Epidermal melanocyte (primary cell): ENCODE measurements around the gene SLC7A5.
"Not testable (repeated sequence)": the region's sequence is repeated elsewhere in the genome, so short reads cannot be mapped to it uniquely, and the experiment has no call there.

Source experiments
- DNase-seq: peaks from one replicate; pipeline ENCODE4 v3.0.0; 2011; ENCODE audit warnings: low spot score; ENCODE audit not compliant: insufficient read length

Gene SLC7A5

DNA sequence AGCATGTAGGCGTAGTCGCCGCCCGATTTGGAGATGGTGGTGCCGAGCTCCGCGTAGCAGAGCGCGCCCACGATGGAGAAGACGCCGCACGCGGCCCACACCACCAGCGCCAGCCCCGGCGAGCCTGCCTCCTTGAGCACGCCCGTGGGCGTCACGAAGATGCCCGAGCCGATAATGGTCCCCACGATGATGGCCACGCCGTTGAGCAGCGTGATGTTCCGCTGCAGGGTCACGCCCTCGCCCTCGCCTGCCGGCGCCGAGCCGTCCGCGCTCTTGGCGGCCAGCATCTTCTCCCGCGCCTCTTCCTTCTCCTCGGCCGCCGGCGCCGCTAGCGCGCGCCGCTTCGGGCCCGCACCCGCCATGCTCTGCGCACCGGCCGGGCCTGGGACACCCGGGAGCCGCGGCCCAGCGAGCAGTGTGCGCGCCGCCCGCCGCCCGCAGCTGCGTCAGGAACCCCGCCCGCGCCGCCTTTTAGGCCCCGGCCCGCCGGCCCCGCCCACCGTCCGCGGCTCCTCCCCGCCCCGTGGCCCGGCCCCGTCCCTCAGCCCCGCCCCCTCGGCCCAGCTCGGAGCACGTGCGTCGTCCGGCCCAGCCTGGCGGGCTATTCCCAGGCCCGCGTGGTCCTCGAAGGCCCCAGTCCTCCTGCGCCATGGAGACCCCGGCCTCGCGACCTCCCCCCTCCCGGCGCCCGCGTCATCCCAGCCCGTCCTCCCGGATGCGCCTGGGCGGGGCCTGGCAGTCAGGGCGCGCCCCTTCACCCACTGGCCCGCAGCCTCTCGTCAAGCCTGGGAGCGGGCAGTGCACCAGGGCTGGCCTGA, at the start of gene SLC7A5:
SLC7A5 (minus strand) TSS at position 447 of the 818 bp plus-strand sequence; CDS start at position 362, 85 bp downstream.
- not testable (repeated sequence) for DNase-seq

DNA sequence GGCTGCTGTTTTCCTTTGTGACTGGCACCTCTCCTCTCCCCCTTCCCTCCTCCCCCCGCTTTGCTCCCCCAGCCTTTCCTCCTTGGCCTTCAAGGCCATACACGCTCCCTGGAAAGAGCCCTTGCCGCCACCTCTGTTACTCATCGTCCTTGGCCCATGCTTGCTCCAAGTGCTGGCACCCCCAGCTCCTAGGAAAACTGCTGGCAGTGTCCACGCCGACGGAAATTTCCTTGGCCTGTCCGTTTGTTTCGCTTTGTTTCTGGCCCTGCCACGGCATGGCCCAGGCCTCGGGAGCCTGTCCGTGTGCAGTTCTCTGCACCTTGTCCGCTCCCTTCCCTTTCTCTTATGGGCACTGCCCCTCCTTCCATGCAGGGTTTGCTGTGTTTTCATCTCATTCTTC, 49.0 kb upstream of the SLC7A5 start:
- DNase-seq: no peak

DNA sequence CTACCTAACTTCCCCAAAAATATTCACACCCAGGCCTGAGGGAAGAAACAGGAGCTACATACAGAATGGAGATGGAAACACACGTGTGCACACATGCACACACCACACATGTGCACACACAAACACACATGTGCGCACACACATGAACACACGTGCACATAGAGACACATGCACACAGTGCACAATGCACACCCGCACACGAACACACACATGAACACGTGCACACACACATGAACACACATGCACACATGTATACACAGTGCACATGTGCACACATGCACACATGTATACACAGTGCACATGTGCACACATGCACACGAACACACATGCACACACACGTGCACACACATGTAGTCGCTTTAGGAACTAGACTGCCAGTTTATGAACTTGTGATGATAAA, 48.2 kb upstream of the SLC7A5 start:
- no peak for DNase-seq

DNA sequence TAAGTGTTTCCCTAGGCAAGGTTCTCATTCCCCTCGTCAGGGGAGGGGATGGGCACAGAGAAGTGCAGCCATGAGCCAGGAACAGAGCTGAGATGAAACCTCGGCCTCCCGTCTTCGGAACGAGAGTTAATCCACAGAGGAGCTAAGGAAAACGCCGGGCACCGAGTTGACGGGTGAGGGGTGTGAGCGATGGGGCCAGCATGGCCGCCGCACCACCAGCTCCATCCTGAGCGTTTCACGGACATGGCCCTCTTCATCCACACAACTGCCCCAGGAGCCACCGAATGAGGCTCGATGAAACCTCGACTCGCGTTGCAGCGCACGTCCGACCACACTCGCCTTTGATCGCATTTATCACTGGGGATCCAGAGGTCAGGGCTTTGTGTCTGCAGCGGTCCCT, 45.5 kb upstream of the SLC7A5 start:
- no peak for DNase-seq

DNA sequence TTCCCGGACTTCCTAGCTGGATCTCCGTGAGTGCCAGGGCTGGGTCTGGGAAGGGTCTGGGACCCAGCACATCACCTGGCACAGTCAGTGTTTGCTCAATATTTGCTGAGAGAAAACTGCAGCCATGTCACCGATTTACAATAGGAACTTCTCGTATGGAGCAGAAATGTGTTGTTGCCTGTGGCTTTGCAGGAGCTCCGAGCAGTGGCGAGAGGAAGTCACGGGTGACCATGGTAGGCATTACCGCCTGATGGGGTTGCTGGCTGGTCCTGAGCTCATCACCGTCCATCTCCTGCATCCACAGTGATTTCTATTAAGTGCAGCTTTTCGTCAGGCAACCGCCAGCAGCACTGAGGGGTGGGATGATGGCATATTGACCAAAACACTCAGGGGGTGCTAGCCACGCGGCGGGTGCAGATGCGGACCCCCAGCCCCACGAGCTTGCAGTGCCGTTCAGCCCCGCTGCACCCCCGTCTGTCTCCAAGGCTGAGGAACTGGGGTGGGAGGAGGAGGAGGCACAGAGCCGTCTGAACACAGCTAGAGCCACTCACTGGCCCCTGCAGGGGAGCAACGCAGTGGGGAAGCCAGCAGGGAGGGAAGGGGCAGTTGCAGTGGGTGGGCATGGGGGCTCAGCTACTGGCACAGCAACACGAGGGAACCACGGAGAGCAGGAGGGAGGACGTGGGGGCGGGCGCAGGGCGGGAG, 44.9 kb upstream of the SLC7A5 start:
- not testable (repeated sequence) for DNase-seq

- not testable (repeated sequence) for DNase-seq
Observed at GRCh38 chr16:87912691-87913090, 43.4 kb upstream of the SLC7A5 start.

- not testable (repeated sequence) for DNase-seq
Observed at GRCh38 chr16:87911106-87911763, 41.9 kb upstream of the SLC7A5 start.

DNA sequence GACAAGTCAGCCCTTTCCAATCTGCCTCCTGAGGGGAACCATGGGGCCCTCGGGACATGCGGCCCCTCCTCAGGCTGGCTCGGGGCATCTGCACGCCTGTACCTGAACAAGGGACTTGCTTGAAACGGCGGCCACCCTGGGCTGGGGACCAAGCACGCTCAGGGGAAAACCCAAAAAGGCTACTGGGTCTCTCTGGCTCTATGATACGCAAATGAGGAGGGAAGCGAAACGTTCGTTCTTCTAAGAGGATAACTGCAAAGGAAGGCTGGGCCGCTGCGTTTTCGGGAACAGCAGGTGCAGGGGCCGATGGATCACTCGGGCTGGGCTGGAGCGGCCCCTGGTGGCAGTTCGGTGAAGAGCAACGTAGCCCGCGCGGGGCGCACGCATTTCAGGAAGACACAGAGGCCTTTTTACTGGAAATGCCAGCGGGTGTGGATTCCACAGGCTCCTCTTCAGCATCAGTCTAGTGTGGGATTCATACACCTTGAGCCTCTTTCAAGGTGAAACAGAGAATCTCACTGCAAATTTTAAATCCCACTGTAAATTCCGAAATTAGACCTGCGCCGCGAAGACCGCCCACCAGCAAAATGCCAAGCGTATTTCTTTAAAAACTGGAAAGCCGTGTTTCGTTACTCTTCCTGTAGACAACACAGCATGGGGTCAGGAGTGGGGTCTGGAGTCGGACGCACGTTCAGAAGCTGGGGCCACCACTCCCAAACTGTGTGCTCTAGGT, 40.1 kb upstream of the SLC7A5 start:
- DNase-seq: peak; percentile 79

- DNase-seq: not testable (repeated sequence)
Observed at GRCh38 chr16:87908101-87908500, 38.8 kb upstream of the SLC7A5 start.

- DNase-seq: not testable (repeated sequence)
Observed at GRCh38 chr16:87905521-87905920, 36.2 kb upstream of the SLC7A5 start.

- DNase-seq: not testable (repeated sequence)
Observed at GRCh38 chr16:87904963-87905362, 35.7 kb upstream of the SLC7A5 start.

- DNase-seq: not testable (repeated sequence)
Observed at GRCh38 chr16:87900489-87900888, 31.2 kb upstream of the SLC7A5 start.

- no peak for DNase-seq
Observed at GRCh38 chr16:87897521-87898505, 28.5 kb upstream of the SLC7A5 start.

- not testable (repeated sequence) for DNase-seq
Observed at GRCh38 chr16:87896924-87897520, 27.7 kb upstream of the SLC7A5 start.

- DNase-seq: not testable (repeated sequence)
Observed at GRCh38 chr16:87896176-87896890, 27.0 kb upstream of the SLC7A5 start.

GRCh38 chr16:87895641-87896141, 26.4 kb upstream of the SLC7A5 start:
- DNase-seq: peak; percentile 28

- not testable (repeated sequence) for DNase-seq
Observed at GRCh38 chr16:87894005-87894404, 24.7 kb upstream of the SLC7A5 start.

DNA sequence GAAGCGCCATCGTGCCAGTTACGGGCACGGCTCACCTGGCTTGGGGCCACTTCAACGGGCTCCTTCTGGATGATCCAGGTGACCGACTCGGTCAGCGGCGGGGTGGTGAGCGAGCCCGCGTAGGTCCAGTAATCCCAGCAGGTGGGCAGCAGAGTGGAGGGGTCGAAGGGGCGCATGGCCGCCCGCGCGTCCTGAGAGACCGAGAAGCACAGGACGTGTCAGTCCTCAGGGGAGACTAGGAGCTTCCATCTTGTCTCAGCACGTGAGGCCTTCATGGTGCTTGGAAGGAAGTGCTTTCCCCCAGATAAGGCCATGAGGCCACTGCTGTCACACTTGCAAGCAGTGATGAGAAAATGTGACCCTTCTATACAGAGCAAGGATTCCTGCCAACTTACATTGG, 22.5 kb upstream of the SLC7A5 start:
- DNase-seq: no peak

GRCh38 chr16:87889762-87890161, 20.5 kb upstream of the SLC7A5 start:
- DNase-seq: not testable (repeated sequence)
